D721Med (cell line): ENCODE results near the gene C2CD3.

Experiments
- DNase-seq: peaks from one replicate; pipeline ENCODE4 v3.0.0; 2011; ENCODE audit warnings: low spot score; ENCODE audit not compliant: insufficient read length
- FAIRE-seq: peaks from 2 replicates; lab custom pipeline; 2011; peaks lifted over from hg19 to GRCh38; lab: Jason Lieb, UNC
- TF ChIP-seq, protein P1 (sequence below): IDR thresholded peaks from 2 replicates; pipeline ENCODE4 v1.5.1; 2012; ENCODE audit warnings: mild to moderate bottlenecking, control low read depth; ENCODE audit not compliant: insufficient read depth; ENCODE audit errors: missing control alignments

C2CD3 gene

DNA sequence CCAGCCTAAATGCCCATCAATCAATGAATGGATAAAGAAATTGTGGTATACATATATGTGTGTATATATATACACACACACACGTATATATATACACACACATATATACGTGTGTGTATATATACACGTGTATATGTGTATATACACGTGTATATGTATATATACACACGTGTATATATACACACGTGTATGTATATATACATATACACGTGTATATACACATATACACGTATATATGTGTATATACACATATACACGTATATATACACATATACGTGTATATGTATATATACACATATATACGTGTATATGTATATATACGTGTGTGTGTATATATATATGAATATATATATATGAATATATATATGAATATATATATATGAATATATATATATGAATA, 54.1 kb downstream of the C2CD3 start:
- TF ChIP-seq, protein P1, sequence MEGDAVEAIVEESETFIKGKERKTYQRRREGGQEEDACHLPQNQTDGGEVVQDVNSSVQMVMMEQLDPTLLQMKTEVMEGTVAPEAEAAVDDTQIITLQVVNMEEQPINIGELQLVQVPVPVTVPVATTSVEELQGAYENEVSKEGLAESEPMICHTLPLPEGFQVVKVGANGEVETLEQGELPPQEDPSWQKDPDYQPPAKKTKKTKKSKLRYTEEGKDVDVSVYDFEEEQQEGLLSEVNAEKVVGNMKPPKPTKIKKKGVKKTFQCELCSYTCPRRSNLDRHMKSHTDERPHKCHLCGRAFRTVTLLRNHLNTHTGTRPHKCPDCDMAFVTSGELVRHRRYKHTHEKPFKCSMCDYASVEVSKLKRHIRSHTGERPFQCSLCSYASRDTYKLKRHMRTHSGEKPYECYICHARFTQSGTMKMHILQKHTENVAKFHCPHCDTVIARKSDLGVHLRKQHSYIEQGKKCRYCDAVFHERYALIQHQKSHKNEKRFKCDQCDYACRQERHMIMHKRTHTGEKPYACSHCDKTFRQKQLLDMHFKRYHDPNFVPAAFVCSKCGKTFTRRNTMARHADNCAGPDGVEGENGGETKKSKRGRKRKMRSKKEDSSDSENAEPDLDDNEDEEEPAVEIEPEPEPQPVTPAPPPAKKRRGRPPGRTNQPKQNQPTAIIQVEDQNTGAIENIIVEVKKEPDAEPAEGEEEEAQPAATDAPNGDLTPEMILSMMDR = no peak
- no peak for DNase-seq
- no peak for FAIRE-seq

DNA sequence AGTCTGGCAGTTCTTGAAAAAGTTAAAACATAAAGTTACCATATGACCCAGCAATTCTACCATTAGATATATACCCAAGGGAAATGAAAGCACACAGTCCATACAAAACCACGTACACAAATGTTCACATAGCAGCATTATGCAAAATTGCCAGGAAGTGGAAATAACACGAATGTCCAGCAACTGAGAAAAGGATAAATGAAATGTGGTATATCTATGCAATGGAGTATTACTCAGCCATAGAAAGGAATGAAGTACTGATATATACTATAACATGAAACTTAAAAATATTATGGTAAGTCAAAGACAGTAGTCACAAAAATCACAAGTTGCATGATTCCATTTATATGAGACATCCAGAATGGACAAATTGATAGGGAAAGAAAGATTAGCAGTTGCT, 57.9 kb downstream of the C2CD3 start:
- DNase-seq (no peak), FAIRE-seq (no peak)
- TF ChIP-seq, protein P1 = no peak

DNA sequence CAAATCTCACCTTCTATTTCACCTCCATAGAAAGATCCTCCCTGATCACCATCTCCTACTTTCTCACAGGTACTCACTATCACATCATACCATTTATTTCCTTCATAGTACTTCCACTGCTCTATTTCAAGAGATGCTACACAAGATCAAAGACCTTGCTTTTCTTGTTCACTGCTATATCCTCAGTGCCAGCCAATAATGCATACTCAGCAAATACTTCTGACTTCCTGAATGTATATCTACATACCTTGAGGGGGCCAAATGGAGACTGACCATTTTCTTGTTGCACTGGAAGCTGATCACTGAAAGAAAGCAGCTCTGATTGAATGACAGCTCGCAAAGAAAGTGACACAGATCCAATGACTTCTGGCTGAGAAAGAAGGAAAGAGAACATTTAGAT, 64.7 kb downstream of the C2CD3 start:
- FAIRE-seq = no peak
- TF ChIP-seq, protein P1 = no peak
- no peak for DNase-seq

DNA sequence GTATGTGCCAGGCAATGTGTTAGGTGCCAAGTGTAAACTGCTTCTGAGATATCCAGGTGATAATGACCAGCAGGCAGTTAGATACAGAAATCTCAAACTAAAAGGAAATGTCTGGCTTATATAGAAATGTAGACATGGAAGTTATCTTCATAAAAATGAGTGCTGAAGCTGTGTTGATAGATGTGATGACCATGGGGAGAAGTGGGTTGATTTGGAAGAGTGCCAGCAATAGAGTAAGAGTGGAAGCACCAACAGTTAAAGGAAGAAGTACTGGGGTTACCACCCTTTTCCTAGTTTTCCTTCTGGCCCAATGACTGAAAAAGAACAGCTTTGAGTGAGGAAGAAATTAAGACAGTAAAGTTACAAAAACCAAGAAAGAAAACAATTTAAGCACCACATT, 68.5 kb downstream of the C2CD3 start:
- FAIRE-seq = no peak
- TF ChIP-seq, protein P1 = no peak
- DNase-seq = no peak

DNA sequence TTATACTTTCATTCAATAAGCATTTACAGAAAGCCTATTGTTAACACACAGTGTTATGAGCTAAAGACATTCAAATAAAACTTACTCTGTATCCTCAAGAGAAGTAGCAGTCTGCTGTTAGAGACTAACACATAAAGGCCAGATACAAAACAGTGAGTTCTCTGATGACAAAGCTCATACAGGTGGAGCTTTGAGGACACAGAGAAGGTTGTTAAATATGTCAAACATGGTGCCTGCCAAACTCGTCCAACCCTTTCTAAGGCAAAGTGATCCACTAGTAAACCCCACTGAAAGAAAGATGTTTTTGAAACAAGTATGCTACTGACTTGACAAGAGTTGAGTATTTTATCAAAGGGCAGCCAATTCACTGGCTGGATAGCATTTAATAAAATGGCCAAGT, 70.1 kb downstream of the C2CD3 start:
- FAIRE-seq = no peak
- TF ChIP-seq, protein P1 = no peak
- no peak for DNase-seq

DNA sequence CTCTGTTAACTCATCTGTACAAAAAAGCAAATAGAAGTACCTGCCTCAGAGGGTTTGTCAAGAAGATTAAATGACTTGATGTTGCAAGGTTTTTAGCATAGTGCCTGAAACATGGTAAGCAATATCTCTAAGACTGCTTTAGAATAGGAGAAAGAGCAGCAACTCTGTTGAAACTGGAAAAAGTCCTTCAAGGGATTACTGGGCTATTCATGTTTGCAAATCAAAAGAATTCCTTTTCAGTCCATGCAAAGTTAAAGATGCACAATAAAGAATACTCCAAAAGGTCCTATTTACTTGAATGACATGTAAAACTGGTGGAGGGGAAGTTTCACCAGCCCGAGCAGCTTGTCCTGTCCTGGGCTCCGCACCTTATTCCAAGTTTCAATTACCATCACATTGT, 70.6 kb downstream of the C2CD3 start:
- TF ChIP-seq, protein P1 = no peak
- FAIRE-seq (no peak), DNase-seq (no peak)

DNA sequence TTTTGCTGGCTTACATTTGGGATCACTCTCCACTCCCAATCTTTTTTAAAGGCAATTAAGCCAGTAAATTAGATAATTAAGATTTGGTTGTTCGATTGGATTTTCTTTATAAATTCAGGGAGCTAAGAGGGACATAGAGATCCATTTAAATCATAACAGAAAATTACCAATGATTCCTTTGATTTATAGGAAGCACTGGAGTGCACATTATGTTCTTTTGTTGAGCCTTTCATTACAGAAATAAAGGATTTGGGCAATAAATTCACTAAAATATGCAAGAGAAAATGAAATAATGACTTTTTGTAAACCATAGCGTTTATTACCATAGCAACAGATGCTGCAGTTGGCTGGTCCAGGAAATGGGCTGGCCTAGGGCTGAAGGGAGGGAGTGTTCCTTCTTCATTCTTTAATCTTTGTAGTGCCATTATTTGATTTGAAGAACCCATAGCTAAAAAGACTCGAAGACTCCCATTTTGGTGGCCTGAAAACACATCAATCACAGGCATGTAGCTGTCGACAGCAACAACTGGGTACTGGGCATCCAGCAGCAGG, 73.0 kb downstream of the C2CD3 start:
- TF ChIP-seq, protein P1 = no peak
- DNase-seq (no peak), FAIRE-seq (no peak)
